Measurements from ENCODE around the gene MAP1A. TPM values are rescaled to one million over a fixed set of nuclear protein-coding genes. Genes with fewer than 3 reads are reported as not detected.

The MAP1A gene
- total and polyA plus RNA-seq, 2 of the 13 experiments (the other 11 are each of a cell fraction or from before 2014, with no cell fraction given) = 0.01 to 0.07 TPM

GRCh38 chr15:43510200-43511011 is 7.0 kb upstream of the MAP1A start (continued):
- TF ChIP-seq TSC22D2 (CRISPR knock-in tag; IDR thresholded peaks at IDR 0.05; ENCODE audit: borderline replicate concordance) (0 out of 2 replicates have a peak, but pooled peaks have one; percentile 46), YY1 (IDR thresholded peaks at IDR 0.05; ENCODE audit: insufficient read depth, insufficient replicate concordance, low read depth, low read length) (peak; percentile 68), CHD2 (IDR thresholded peaks at IDR 0.05; ENCODE audit: low read depth, low read length) (peak; percentile 55; the same call in 1 of the 2 replicates), HDAC2 (CRISPR knock-in tag; IDR thresholded peaks at IDR 0.05) (no peak), ZNF784 (CRISPR knock-in tag; IDR thresholded peaks at IDR 0.05; ENCODE audit: borderline replicate concordance) (no peak), TEAD2 (CRISPR knock-in tag; IDR thresholded peaks at IDR 0.05) (no peak), SP5 (CRISPR knock-in tag; IDR thresholded peaks at IDR 0.05; ENCODE audit: borderline replicate concordance, low read depth) (peak; percentile 82), ELF3 (CRISPR knock-in tag; IDR thresholded peaks at IDR 0.05) (0 out of 2 replicates have a peak, but pooled peaks have one; percentile 24), PAWR (CRISPR knock-in tag; IDR thresholded peaks at IDR 0.05; ENCODE audit: borderline replicate concordance) (no peak), ZNF142 (CRISPR knock-in tag; IDR thresholded peaks at IDR 0.05) (no peak), THAP11 (CRISPR knock-in tag; IDR thresholded peaks at IDR 0.05) (0 out of 2 replicates have a peak, but pooled peaks have one; percentile 43), POLR2A (IDR thresholded peaks at IDR 0.05; ENCODE audit: insufficient read depth in 1 of 2, low read depth in 2 of 2, low read length in 2 of 2) (peak; percentile 38 to 54; a peak in 3 of 4 replicates)
- TF ChIP-seq, protein P1, sequence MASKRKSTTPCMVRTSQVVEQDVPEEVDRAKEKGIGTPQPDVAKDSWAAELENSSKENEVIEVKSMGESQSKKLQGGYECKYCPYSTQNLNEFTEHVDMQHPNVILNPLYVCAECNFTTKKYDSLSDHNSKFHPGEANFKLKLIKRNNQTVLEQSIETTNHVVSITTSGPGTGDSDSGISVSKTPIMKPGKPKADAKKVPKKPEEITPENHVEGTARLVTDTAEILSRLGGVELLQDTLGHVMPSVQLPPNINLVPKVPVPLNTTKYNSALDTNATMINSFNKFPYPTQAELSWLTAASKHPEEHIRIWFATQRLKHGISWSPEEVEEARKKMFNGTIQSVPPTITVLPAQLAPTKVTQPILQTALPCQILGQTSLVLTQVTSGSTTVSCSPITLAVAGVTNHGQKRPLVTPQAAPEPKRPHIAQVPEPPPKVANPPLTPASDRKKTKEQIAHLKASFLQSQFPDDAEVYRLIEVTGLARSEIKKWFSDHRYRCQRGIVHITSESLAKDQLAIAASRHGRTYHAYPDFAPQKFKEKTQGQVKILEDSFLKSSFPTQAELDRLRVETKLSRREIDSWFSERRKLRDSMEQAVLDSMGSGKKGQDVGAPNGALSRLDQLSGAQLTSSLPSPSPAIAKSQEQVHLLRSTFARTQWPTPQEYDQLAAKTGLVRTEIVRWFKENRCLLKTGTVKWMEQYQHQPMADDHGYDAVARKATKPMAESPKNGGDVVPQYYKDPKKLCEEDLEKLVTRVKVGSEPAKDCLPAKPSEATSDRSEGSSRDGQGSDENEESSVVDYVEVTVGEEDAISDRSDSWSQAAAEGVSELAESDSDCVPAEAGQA (IDR thresholded peaks at IDR 0.05; ENCODE audit: low read depth) = no peak
- TF ChIP-seq, protein P1 (CRISPR knock-in tag; IDR thresholded peaks at IDR 0.05; ENCODE audit: borderline replicate concordance) = no peak
- TF ChIP-seq, protein P2, sequence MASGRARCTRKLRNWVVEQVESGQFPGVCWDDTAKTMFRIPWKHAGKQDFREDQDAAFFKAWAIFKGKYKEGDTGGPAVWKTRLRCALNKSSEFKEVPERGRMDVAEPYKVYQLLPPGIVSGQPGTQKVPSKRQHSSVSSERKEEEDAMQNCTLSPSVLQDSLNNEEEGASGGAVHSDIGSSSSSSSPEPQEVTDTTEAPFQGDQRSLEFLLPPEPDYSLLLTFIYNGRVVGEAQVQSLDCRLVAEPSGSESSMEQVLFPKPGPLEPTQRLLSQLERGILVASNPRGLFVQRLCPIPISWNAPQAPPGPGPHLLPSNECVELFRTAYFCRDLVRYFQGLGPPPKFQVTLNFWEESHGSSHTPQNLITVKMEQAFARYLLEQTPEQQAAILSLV (CRISPR knock-in tag; IDR thresholded peaks at IDR 0.05; ENCODE audit: borderline replicate concordance) = no peak

Data from HepG2 (cell line).